Measurements from ENCODE around the gene ZNF35. TPM values are rescaled to one million over a fixed set of nuclear protein-coding genes. Genes with fewer than 3 reads are reported as not detected.

ZNF35 gene
- total and polyA plus RNA-seq, 2 donors (not counting 3 experiments of a cell fraction or from before 2014, with no cell fraction given): 2.5 to 9.1 TPM

- TF ChIP-seq JUN (IDR thresholded peaks at IDR 0.05; ENCODE audit: borderline replicate concordance, insufficient read depth, insufficient read length, low read depth) (no peak), EZH2 (IDR thresholded peaks at IDR 0.05; ENCODE audit: borderline replicate concordance, low read depth, low read length, severe bottlenecking) (no peak), MAX (IDR thresholded peaks at IDR 0.05; ENCODE audit: insufficient read depth, insufficient read length) (no peak), POLR2A (IDR thresholded peaks at IDR 0.05; ENCODE audit: low read depth, low read length) (no peak)
- peaks cover 2% of the 10 kb centered on the region for H3K9me3 ChIP-seq (replicated peaks; ENCODE audit: control insufficient read depth, insufficient read depth, low read length)
- no peak overlapping the region for H3K4me3 ChIP-seq (replicated peaks in 1 of 3; ENCODE audit: insufficient read depth in 1 of 3, low read depth in 1 of 3, low read length in 3 of 3)
- no peaks in the 10 kb centered on the region for H3K4me1 ChIP-seq (ENCODE audit: control insufficient read depth, extremely low read depth, insufficient read depth, low read length)
- DNase-seq (ENCODE audit: low read depth, low spot score) (no peak), FAIRE-seq (no peak)
- no peaks in the 10 kb centered on the region for H3K79me2 ChIP-seq (ENCODE audit: control insufficient read depth, insufficient read depth, low read length)
- POLR2A ChIA-PET: no interaction called here
- no peak overlapping the region for H3K9ac ChIP-seq (replicated peaks; ENCODE audit: extremely low read depth, insufficient read depth, low read length)
- no peak overlapping the region for H3K4me2 ChIP-seq (ENCODE audit: insufficient read depth, low read length)
- intact Hi-C loops (cut with micrococcal nuclease): no loop called here
- no peaks in the 10 kb centered on the region for H4K20me1 ChIP-seq (replicated peaks; ENCODE audit: control insufficient read depth, extremely low read depth, insufficient read depth, low read length)
- H3K36me3 ChIP-seq (ENCODE audit: control insufficient read depth in 2 of 2, extremely low read depth in 1 of 2, insufficient read depth in 2 of 2, low read length in 2 of 2): peaks cover 0 to 2% of the 10 kb centered on the region in 2 experiments
- no peaks in the 10 kb centered on the region for H3K27me3 ChIP-seq (ENCODE audit: control insufficient read depth in 2 of 2, insufficient read depth in 2 of 2, low read length in 2 of 2)
- CTCF ChIA-PET: no interaction called here
- dilution Hi-C loops (cut with MboI; ENCODE audit: extremely low pct_ligation_motif_present, low sequenced_read_pairs): no loop called here
- H3K9me1 ChIP-seq (replicated peaks; ENCODE audit: control insufficient read depth, extremely low read depth, insufficient read depth, low read length): no peaks in the 10 kb centered on the region
- no peak overlapping the region for H2AFZ ChIP-seq (ENCODE audit: low read depth, low read length)
- no TSS peak for BruUV-seq (replicated peaks)
- H3K27ac ChIP-seq (ENCODE audit: insufficient read depth, low read depth, low read length): no peak overlapping the region
These were observed 16.6 kb downstream of the ZNF35 start for GRCh38 chr3:44665173-44665572.

GRCh38 chr3:44666346-44666745, 17.8 kb downstream of the ZNF35 start:
- POLR2A ChIA-PET: no interaction called here
- H4K20me1 ChIP-seq (replicated peaks; ENCODE audit: control insufficient read depth, extremely low read depth, insufficient read depth, low read length): no peaks in the 10 kb centered on the region
- no TSS peak for BruUV-seq (replicated peaks)
- H3K4me3 ChIP-seq (replicated peaks in 1 of 3; ENCODE audit: insufficient read depth in 1 of 3, low read depth in 1 of 3, low read length in 3 of 3): no peak overlapping the region
- intact Hi-C loops (cut with micrococcal nuclease): no loop called here
- H3K27me3 ChIP-seq (ENCODE audit: control insufficient read depth in 2 of 2, insufficient read depth in 2 of 2, low read length in 2 of 2): no peaks in the 10 kb centered on the region
- H3K9me1 ChIP-seq (replicated peaks; ENCODE audit: control insufficient read depth, extremely low read depth, insufficient read depth, low read length): no peaks in the 10 kb centered on the region
- TF ChIP-seq CTCF (IDR thresholded peaks at IDR 0.05; ENCODE audit: extremely low read depth in 1 of 2, insufficient read depth in 1 of 2, low read depth in 1 of 2, low read length in 2 of 2) (no peak), GATA2 (IDR thresholded peaks at IDR 0.05; ENCODE audit: insufficient read depth, insufficient read length, low read depth, low read length) (no peak), POLR2A (IDR thresholded peaks at IDR 0.05; ENCODE audit: low read depth, low read length) (no peak), POLR2AphosphoS5 (IDR thresholded peaks at IDR 0.05; ENCODE audit: insufficient read depth, low read depth, low read length) (no peak), JUN (IDR thresholded peaks at IDR 0.05; ENCODE audit: borderline replicate concordance, insufficient read depth, insufficient read length, low read depth) (no peak), EZH2 (IDR thresholded peaks at IDR 0.05; ENCODE audit: borderline replicate concordance, low read depth, low read length, severe bottlenecking) (no peak), MAX (IDR thresholded peaks at IDR 0.05; ENCODE audit: insufficient read depth, insufficient read length) (no peak), FOS (IDR thresholded peaks at IDR 0.05; ENCODE audit: borderline replicate concordance, insufficient read depth, low read length) (no peak), MYC (IDR thresholded peaks at IDR 0.05; ENCODE audit: low read depth, low read length) (no peak)
- H2AFZ ChIP-seq (ENCODE audit: low read depth, low read length): no peak overlapping the region
- no peak overlapping the region for H3K4me2 ChIP-seq (ENCODE audit: insufficient read depth, low read length)
- H3K27ac ChIP-seq (ENCODE audit: insufficient read depth, low read depth, low read length): no peak overlapping the region
- H3K4me1 ChIP-seq (ENCODE audit: control insufficient read depth, extremely low read depth, insufficient read depth, low read length): no peaks in the 10 kb centered on the region
- FAIRE-seq (peak; percentile 15), DNase-seq (ENCODE audit: low read depth, low spot score) (no peak)
- no peak overlapping the region for H3K9ac ChIP-seq (replicated peaks; ENCODE audit: extremely low read depth, insufficient read depth, low read length)
- no peaks in the 10 kb centered on the region for H3K9me3 ChIP-seq (replicated peaks; ENCODE audit: control insufficient read depth, insufficient read depth, low read length)
- CTCF ChIA-PET: no interaction called here
- no peaks in the 10 kb centered on the region for H3K79me2 ChIP-seq (ENCODE audit: control insufficient read depth, insufficient read depth, low read length)
- dilution Hi-C loops (cut with MboI; ENCODE audit: extremely low pct_ligation_motif_present, low sequenced_read_pairs): no loop called here
- no peaks in the 10 kb centered on the region for H3K36me3 ChIP-seq (ENCODE audit: control insufficient read depth in 2 of 2, extremely low read depth in 1 of 2, insufficient read depth in 2 of 2, low read length in 2 of 2)

Measured in endothelial cell of umbilical vein (primary cell).